ENCODE measurements around the gene TGFBI.
A peak's percentile ranks its signal among the peaks of the same experiment; 100 is the strongest.

Gene TGFBI

GRCh38 chr5:136067422-136067821 lies 38.6 kb downstream of the TGFBI start:
- no peak for DNase-seq

- DNase-seq = no peak
These were observed 41.9 kb downstream of the TGFBI start for GRCh38 chr5:136070486-136071285.

GRCh38 chr5:136073714-136074529 lies 45.1 kb downstream of the TGFBI start:
- no peak for DNase-seq

- no peak for DNase-seq
These were observed 46.7 kb downstream of the TGFBI start for GRCh38 chr5:136075466-136075891.

GRCh38 chr5:136076067-136076466 lies 47.3 kb downstream of the TGFBI start:
- no peak for DNase-seq

GRCh38 chr5:136076881-136077445 lies 48.2 kb downstream of the TGFBI start:
- DNase-seq = no peak

GRCh38 chr5:136079195-136079985 lies 50.6 kb downstream of the TGFBI start:
- DNase-seq = no peak

GRCh38 chr5:136080113-136080482 lies 51.3 kb downstream of the TGFBI start:
- no peak for DNase-seq

- peak; percentile 2 for DNase-seq
These were observed 51.9 kb downstream of the TGFBI start for GRCh38 chr5:136080483-136081216.

GRCh38 chr5:136081217-136081591 lies 52.4 kb downstream of the TGFBI start:
- no peak for DNase-seq

GRCh38 chr5:136082390-136083193 lies 53.8 kb downstream of the TGFBI start:
- peak; percentile 20 for DNase-seq

- DNase-seq = no peak
These were observed 55.9 kb downstream of the TGFBI start for GRCh38 chr5:136084698-136085097.

GRCh38 chr5:136086783-136087566 lies 58.2 kb downstream of the TGFBI start:
- no peak for DNase-seq

GRCh38 chr5:136087961-136088871 lies 59.4 kb downstream of the TGFBI start:
- no peak for DNase-seq

- DNase-seq = no peak
These were observed 61.0 kb downstream of the TGFBI start for GRCh38 chr5:136089791-136090190.

GRCh38 chr5:136090319-136090718 lies 61.5 kb downstream of the TGFBI start:
- DNase-seq = no peak

- no peak for DNase-seq
These were observed 65.6 kb downstream of the TGFBI start for GRCh38 chr5:136094189-136094912.

GRCh38 chr5:136094913-136095641 lies 66.3 kb downstream of the TGFBI start:
- no peak for DNase-seq

Data from NCI-H2227 treated with DMSO at 0.1 percent for 48 hours (cell line).